SK-N-SH treated with all-trans-retinoic acid at 6 μM for 48 hours (cell line): ENCODE results near the gene ANXA3.

Experiments
- CSDC2 ChIP-seq: fragments of 250-450 bp; sonication (Bioruptor Pico); IDR thresholded peaks from 2 replicates; pipeline ENCODE4 v1.5.0; 2020; ENCODE audit warnings: mild to moderate bottlenecking, moderate library complexity
- ZFP3 ChIP-seq: fragments of 250-450 bp; sonication (Bioruptor Pico); IDR thresholded peaks from 2 replicates; pipeline ENCODE4 v1.5.0; 2020; ENCODE audit warnings: mild to moderate bottlenecking, moderate library complexity
- ZNF565 ChIP-seq: fragments of 450-650 bp; formaldehyde crosslinking; conservative IDR thresholded peaks from 2 replicates; pipeline ENCODE4 v1.5.0; 2020; ENCODE audit warnings: low read depth, mild to moderate bottlenecking, moderate library complexity
- TF ChIP-seq, protein P1 (sequence below): fragments of 250-450 bp; sonication (Bioruptor Pico); IDR thresholded peaks from 2 replicates; pipeline ENCODE4 v1.5.1; 2020; ENCODE audit warnings: low read depth, mild to moderate bottlenecking, moderate library complexity

- TF ChIP-seq ZFP3 (CRISPR knock-in tag) (no peak), CSDC2 (CRISPR knock-in tag) (no peak), ZNF565 (no peak)
- TF ChIP-seq, protein P1, sequence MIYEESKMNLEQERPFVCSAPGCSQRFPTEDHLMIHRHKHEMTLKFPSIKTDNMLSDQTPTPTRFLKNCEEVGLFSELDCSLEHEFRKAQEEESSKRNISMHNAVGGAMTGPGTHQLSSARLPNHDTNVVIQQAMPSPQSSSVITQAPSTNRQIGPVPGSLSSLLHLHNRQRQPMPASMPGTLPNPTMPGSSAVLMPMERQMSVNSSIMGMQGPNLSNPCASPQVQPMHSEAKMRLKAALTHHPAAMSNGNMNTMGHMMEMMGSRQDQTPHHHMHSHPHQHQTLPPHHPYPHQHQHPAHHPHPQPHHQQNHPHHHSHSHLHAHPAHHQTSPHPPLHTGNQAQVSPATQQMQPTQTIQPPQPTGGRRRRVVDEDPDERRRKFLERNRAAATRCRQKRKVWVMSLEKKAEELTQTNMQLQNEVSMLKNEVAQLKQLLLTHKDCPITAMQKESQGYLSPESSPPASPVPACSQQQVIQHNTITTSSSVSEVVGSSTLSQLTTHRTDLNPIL (CRISPR knock-in tag), result no peak
These were observed 91.4 kb downstream of the ANXA3 start for GRCh38 chr4:78642934-78643333.
